ENCODE results near the gene NFIC. TPM values are rescaled to one million over a fixed set of nuclear protein-coding genes. Genes with fewer than 3 reads are reported as not detected.

NFIC gene
- total RNA-seq, 1 experiment from 2014 or later: 8.0 TPM

DNA sequence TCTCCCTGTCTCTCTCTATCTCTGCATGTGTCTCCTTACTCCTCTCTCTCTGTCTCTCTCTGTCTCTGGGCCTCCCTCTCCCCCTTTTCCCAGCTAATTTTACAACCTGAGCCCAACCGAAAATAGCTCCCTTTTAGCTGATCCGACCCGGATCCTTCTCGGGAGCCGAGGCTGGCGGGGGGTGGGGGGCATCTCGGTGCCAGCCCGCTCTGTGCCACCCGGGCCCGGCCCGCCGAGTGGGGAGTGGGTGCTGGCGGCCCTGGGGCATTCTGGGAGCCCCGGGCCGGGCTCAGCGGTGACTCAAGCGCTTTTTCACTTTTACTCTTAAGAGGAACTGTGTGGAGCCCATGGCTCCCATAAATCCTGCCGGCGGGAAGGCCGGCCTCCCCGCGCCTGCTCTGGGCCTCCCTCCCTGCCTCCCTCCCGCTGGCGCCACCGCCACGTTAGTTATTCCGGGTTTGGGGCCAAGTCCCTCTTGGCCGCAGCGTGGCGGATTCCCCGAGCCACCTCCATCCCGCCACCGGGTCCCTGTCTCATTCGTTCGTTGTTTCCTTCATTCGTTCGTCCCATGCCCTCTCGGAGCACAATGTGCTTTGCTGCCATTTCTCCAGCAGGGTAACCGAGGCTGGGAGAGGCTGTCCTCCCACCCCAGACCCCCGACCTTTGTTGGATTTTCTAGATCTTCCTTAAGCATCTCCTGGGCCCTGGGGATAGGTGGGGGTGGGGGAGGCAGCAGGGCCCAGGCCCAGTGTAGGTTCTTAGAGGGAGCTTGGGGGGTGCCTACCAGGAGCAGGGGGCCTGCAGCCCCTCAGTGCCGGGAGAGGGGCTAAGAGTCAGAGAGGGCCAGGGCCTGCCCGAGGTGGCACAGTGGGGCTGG, 3.2 kb downstream of the NFIC start:
- H3K79me1 ChIP-seq (ENCODE audit: insufficient read depth, low read depth, low read length, poor library complexity, severe bottlenecking): no peaks in the 10 kb centered on the region
- Mint-ChIP-seq H3K27me3 (ENCODE audit: low read depth) (peaks cover 99% of the 10 kb centered on the region), H3K4me1 (peaks cover 6 to 44% of the 10 kb centered on the region in 2 experiments), H3K27ac (no peak overlapping the region), H3K36me3 (ENCODE audit: insufficient read depth in 1 of 3, low read depth in 3 of 3) (no peaks in the 10 kb centered on the region; a peak in 1 of 7 replicates), H3K9me3 (no peaks in the 10 kb centered on the region; a peak in 2 of 5 replicates), H3K4me3 (peak overlapping the region in 1 of 2 experiments; percentile 90; a peak in 3 of 5 replicates)
- no peak overlapping the region for H2BK5ac ChIP-seq (ENCODE audit: insufficient read length, low read length)
- no peak overlapping the region for H2AFZ ChIP-seq (ENCODE audit: low read length)
- no peak overlapping the region for H2BK12ac ChIP-seq (ENCODE audit: insufficient read length, low read depth, low read length)
- no peak overlapping the region for H2BK120ac ChIP-seq (ENCODE audit: low read depth, low read length, poor library complexity, severe bottlenecking)
- H3T11ph ChIP-seq (ENCODE audit: low read length): no peak overlapping the region
- H3K23me2 ChIP-seq (ENCODE audit: insufficient read length, low read depth, low read length, poor library complexity, severe bottlenecking): peaks cover 10% of the 10 kb centered on the region
- no peak overlapping the region for H3K56ac ChIP-seq (ENCODE audit: insufficient read length, low read depth, low read length)
- no peak overlapping the region for H2BK20ac ChIP-seq (ENCODE audit: low read depth, low read length, poor library complexity, severe bottlenecking)
- H3K4me2 ChIP-seq (ENCODE audit: insufficient read depth, insufficient read length, low read length): peak overlapping the region; percentile 38
- H3K23ac ChIP-seq (ENCODE audit: insufficient read length, low read depth, low read length): no peak overlapping the region
- H4K5ac ChIP-seq (ENCODE audit: insufficient read length, low read depth, low read length): no peak overlapping the region
- no peaks in the 10 kb centered on the region for H3K79me2 ChIP-seq (ENCODE audit: insufficient read depth, low read length)
- WGBS (ENCODE audit: extremely low coverage, insufficient read length, low lambda C conversion rate): no CpG with 5 or more reads among the region's 42 CpGs
- no peak overlapping the region for H4K8ac ChIP-seq (replicated peaks; ENCODE audit: insufficient read length, low read depth, low read length)
- no peak overlapping the region for H2BK15ac ChIP-seq (ENCODE audit: low read depth, low read length)
- H3K9me3 ChIP-seq (ENCODE audit: control insufficient read depth, low read depth, low read length): no peaks in the 10 kb centered on the region
- H2AK5ac ChIP-seq (ENCODE audit: insufficient read length, low read length): no peak overlapping the region
- no peak overlapping the region for H3K9ac ChIP-seq (ENCODE audit: extremely low read depth, insufficient read length, low read length)
- no peak overlapping the region for H3K18ac ChIP-seq (ENCODE audit: insufficient read length, low read depth, low read length)
- H3K27ac ChIP-seq (ENCODE audit: insufficient read length, low read depth, low read length): no peak overlapping the region
- no peak overlapping the region for H4K91ac ChIP-seq (ENCODE audit: insufficient read length, low read depth, low read length)
- H3K4me1 ChIP-seq (ENCODE audit: insufficient read depth, low read length): no peaks in the 10 kb centered on the region
- H4K20me1 ChIP-seq (ENCODE audit: control insufficient read depth, insufficient read depth, insufficient read length): no peaks in the 10 kb centered on the region
- TF ChIP-seq CTCF (conservative IDR thresholded peaks at IDR 0.05): peak; percentile 30; the same call in 2 of the 3 replicates
- peak; percentile 36 for DNase-seq
- H3K14ac ChIP-seq (ENCODE audit: insufficient read depth, low read length): no peak overlapping the region
- H3K4ac ChIP-seq (ENCODE audit: low read depth, low read length): no peak overlapping the region
- H3K27me3 ChIP-seq (ENCODE audit: insufficient read depth, low read length): peaks cover 67% of the 10 kb centered on the region
